GM10248 (cell line): ENCODE measurements around the gene ACAD9.

Source experiments
- CTCF ChIA-PET: fragments of 300-600 bp; sonication (Branson Sonifier 250); formaldehyde crosslinking; extraction: SDS; loops from one replicate; lab custom pipeline; 2021; ENCODE audit warnings: antibody characterized with exemption; lab: Yijun Ruan, JAX
- POLR2A ChIA-PET: fragments of 350-650 bp; sonication (Branson Sonifier 250); formaldehyde crosslinking; extraction: SDS; loops from one replicate; lab custom pipeline; 2020; ENCODE audit warnings: antibody characterized with exemption; lab: Yijun Ruan, JAX
- DNase-seq: peaks from one replicate; pipeline ENCODE4 v3.0.0; 2012; ENCODE audit errors: extremely low spot score
- TF ChIP-seq, protein P1 (sequence below): IDR thresholded peaks from 2 replicates; pipeline ENCODE4 v1.5.1; 2012; ENCODE audit warnings: mild to moderate bottlenecking, low read depth; ENCODE audit errors: extremely low read depth, missing control alignments, control extremely low read depth

Gene ACAD9

GRCh38 chr3:128845119-128845777 is 34.2 kb upstream of the ACAD9 start:
- ChIA-PET POLR2A (no interaction called here), CTCF (interaction anchor here (0.7 to 4.9 kb wide), 20 partner anchors 11 to 232 kb away, joined by 3 to 37 read pairs (median 4); partner anchors contain the start of genes ACAD9 and RPN1)
- TF ChIP-seq, protein P1, sequence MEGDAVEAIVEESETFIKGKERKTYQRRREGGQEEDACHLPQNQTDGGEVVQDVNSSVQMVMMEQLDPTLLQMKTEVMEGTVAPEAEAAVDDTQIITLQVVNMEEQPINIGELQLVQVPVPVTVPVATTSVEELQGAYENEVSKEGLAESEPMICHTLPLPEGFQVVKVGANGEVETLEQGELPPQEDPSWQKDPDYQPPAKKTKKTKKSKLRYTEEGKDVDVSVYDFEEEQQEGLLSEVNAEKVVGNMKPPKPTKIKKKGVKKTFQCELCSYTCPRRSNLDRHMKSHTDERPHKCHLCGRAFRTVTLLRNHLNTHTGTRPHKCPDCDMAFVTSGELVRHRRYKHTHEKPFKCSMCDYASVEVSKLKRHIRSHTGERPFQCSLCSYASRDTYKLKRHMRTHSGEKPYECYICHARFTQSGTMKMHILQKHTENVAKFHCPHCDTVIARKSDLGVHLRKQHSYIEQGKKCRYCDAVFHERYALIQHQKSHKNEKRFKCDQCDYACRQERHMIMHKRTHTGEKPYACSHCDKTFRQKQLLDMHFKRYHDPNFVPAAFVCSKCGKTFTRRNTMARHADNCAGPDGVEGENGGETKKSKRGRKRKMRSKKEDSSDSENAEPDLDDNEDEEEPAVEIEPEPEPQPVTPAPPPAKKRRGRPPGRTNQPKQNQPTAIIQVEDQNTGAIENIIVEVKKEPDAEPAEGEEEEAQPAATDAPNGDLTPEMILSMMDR = peak; percentile 17
- DNase-seq = peak; percentile 17

GRCh38 chr3:128845778-128846485 is 33.5 kb upstream of the ACAD9 start:
- TF ChIP-seq, protein P1 = peak; percentile 64
- DNase-seq = peak; percentile 92
- POLR2A ChIA-PET = no interaction called here
- CTCF ChIA-PET = interaction anchor here (0.7 to 4.9 kb wide), 20 partner anchors 10 to 232 kb away, joined by 3 to 37 read pairs (median 4); partner anchors contain the start of genes ACAD9 and RPN1

GRCh38 chr3:128846486-128846891 is 32.9 kb upstream of the ACAD9 start:
- no peak for DNase-seq
- TF ChIP-seq, protein P1 = no peak
- CTCF ChIA-PET = interaction anchor here (0.6 to 4.9 kb wide), 17 partner anchors 12 to 243 kb away, joined by 3 to 37 read pairs (median 4); partner anchors contain the start of genes ACAD9 and RPN1
- POLR2A ChIA-PET = no interaction called here

DNA sequence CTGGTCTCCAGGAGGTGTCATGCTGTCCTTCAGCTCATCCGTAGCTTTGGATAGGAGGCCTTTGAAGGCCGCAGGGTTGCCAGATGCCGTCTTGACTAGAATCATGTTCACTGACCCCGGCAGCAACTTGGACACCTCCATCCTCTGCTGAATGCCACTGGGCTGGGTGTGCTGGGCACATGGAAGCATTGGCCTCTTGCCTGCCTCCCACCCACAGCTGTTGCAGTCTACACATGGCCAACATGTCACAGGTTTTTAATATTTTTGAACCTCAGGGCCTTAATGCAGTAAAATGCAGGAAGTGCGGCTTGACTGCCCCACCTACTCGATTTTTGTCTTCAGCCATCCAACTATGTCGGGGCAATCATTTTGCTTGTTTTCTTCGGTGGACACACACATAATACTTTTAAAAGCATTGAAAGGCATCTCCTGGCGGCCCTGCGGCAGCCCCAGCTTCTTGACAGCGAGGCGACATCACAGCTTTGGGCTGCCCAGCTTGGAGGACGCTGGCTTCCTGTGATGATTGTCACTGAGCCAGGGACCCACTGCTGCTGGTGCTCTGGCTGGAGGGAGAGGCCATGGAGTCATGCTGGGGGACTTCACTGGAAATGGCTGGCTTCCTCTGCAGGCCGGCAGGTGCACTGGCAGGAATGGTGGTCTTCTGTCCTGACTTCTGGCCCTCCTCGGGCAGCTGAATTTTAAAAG is 31.6 kb upstream of the ACAD9 start:
- ChIA-PET POLR2A (interaction anchor here (0.7 kb wide), 1 partner anchor 692 kb away, joined by 7 read pairs; no protein-coding TSS in a partner anchor), CTCF (interaction anchor here (1.1 to 4.9 kb wide), 8 partner anchors 10 to 231 kb away, joined by 3 to 37 read pairs (median 12); no protein-coding TSS in a partner anchor)
- DNase-seq = peak; percentile 6
- TF ChIP-seq, protein P1 = no peak

DNA sequence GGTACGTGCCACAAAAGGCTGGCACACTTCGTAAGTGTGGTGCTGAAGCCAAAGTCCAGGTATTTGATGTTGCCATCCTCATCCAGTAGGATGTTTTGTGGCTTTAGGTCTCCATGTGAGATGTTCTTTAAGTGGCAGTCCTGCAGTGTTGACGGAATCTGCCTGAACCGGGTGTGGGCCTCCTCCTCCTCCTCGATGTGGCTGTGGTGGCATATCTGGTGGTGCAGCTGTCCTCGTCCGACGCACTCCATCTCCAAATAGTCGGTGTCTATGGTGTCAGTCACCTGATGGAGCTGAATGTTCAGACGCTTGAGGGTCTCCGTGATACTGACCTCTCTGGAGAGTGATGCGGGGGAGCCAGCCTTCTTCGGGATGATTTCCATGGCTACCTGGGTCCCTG is 30.5 kb upstream of the ACAD9 start:
- ChIA-PET POLR2A (no interaction called here), CTCF (interaction anchor here (3.6 to 4.9 kb wide), 3 partner anchors 18 to 168 kb away, joined by 19 to 37 read pairs (median 22); no protein-coding TSS in a partner anchor)
- TF ChIP-seq, protein P1 = no peak
- DNase-seq = peak; percentile 5
